HCT116 (cell line): ENCODE measurements around the gene ERICH6B. TPM values are rescaled to one million over a fixed set of nuclear protein-coding genes. Genes with fewer than 3 reads are reported as not detected.

Experiments used
- ATAC-seq: fragments of 200-7000 bp; cut with Tn5 transposase; 2 replicates; pipeline ENCODE4 v1.9.1; 2020; ENCODE audit warnings: mild to moderate bottlenecking, moderate library complexity
- BruUV-seq: library from RNA; stranded (reverse); fragments of 400-500 nt; replicated peaks from 2 replicates; lab custom pipeline; 2021; lab: Mats Ljungman, UMichigan
- CTCF ChIA-PET: fragments of 300-600 bp; sonication (Branson Sonifier 250); formaldehyde crosslinking; loops from one replicate; lab custom pipeline; 2021; ENCODE audit warnings: antibody characterized with exemption; lab: Charles Lee
- POLR2A ChIA-PET: fragments of 300-600, 350-600 bp; sonication (Branson Sonifier 250); formaldehyde crosslinking; loops from one replicate; lab custom pipeline; 2021; ENCODE audit warnings: antibody characterized with exemption; lab: Charles Lee
- RAD21 ChIA-PET, 2 experiments: fragments of 300-600 bp; sonication (Branson Sonifier 250); formaldehyde crosslinking; loops; one replicate each; lab custom pipeline; 2023; ENCODE audit warnings: low total read pairs in 2 of 2; ENCODE audit not compliant: uncharacterized antibody in 2 of 2, unreplicated experiment in 2 of 2, low non-redundant PET in 1 of 2; lab: Charles Lee
- DNase-seq: peaks from one replicate; pipeline ENCODE4 v3.0.0-alpha.2; 2010; ENCODE audit warnings: low read depth, low spot score
- H2AFZ ChIP-seq: fragments of 200-600 bp; shearing (Covaris generic), sonication (generic); 2 replicates; pipeline ENCODE4 v1.6.1; 2017; ENCODE audit warnings: low read depth, mixed run types, mixed read lengths, antibody characterized with exemption, low read length; ENCODE audit not compliant: poor library complexity, severe bottlenecking
- H3K27ac ChIP-seq: 2 replicates; pipeline ENCODE4 v1.5.1; 2012; ENCODE audit warnings: low read depth, low read length
- H3K27me3 ChIP-seq: fragments of 200-600 bp; sonication (generic); 2 replicates; pipeline ENCODE4 v1.6.1; 2016; ENCODE audit warnings: mixed run types, low read length, mixed read lengths; ENCODE audit not compliant: insufficient read depth
- H3K36me3 ChIP-seq, 2 experiments: fragments of 200-500 bp in 1 of 2; fragments of 200-600 bp in 1 of 2; sonication (Bioruptor generic) in 1 of 2; sonication (generic) in 1 of 2; 2 replicates each; pipeline versions ENCODE4 v1.5.1 to v1.6.1; 2014 to 2016; ENCODE audit warnings: low read length in 2 of 2, inconsistent platforms in 1 of 2, mixed read lengths in 1 of 2, mixed run types in 1 of 2; ENCODE audit not compliant: insufficient read depth in 2 of 2, control insufficient read depth in 1 of 2
- H3K4me1 ChIP-seq, 2 experiments: fragments of 200-600 bp in 1 of 2; sonication (generic) in 1 of 2; 2 replicates each; pipeline versions ENCODE4 v1.5.1 to v1.6.1; 2012 to 2017; ENCODE audit warnings: low read length in 2 of 2, inconsistent platforms in 1 of 2, mild to moderate bottlenecking in 1 of 2, mixed read lengths in 1 of 2, mixed run types in 1 of 2, moderate library complexity in 1 of 2; ENCODE audit not compliant: insufficient read depth in 2 of 2, control insufficient read depth in 1 of 2
- H3K4me2 ChIP-seq: fragments of 200-600 bp; sonication (generic); 2 replicates; pipeline ENCODE4 v1.6.1; 2017; ENCODE audit warnings: mixed run types, low read length, mixed read lengths
- H3K4me3 ChIP-seq, 2 experiments: fragments of 200-600 bp in 1 of 2; sonication (generic) in 1 of 2; replicated peaks in 1 of 2; 2 replicates each; pipeline ENCODE4 v1.5.1; 2011 to 2016; ENCODE audit warnings: low read length in 2 of 2, control low read depth in 1 of 2, low read depth in 1 of 2, mild to moderate bottlenecking in 1 of 2, mixed read lengths in 1 of 2, mixed run types in 1 of 2
- H3K79me2 ChIP-seq: fragments of 200-600 bp; sonication (generic); 2 replicates; pipeline ENCODE4 v1.6.1; 2017; ENCODE audit warnings: mild to moderate bottlenecking, mixed run types, low read length, moderate library complexity, mixed read lengths; ENCODE audit not compliant: insufficient read depth
- H3K9ac ChIP-seq: fragments of 200-600 bp; sonication (generic); 2 replicates; pipeline ENCODE4 v1.6.1; 2016; ENCODE audit warnings: low read length, mixed read lengths
- H3K9me2 ChIP-seq: fragments of 200-600 bp; sonication (generic), shearing (Covaris generic); 2 replicates; pipeline ENCODE4 v1.6.1; 2017; ENCODE audit warnings: mixed run types, mild to moderate bottlenecking, moderate library complexity; ENCODE audit not compliant: insufficient read depth
- H3K9me3 ChIP-seq, 2 experiments: fragments of 200-500 bp in 1 of 2; fragments of 200-600 bp in 1 of 2; sonication (Bioruptor generic) in 1 of 2; sonication (generic) in 1 of 2; 2 replicates each; pipeline ENCODE4 v1.6.1; 2014 to 2017; ENCODE audit warnings: low read length in 2 of 2, mixed read lengths in 2 of 2, inconsistent platforms in 1 of 2, low read depth in 1 of 2, mild to moderate bottlenecking in 1 of 2, mixed run types in 1 of 2, moderate library complexity in 1 of 2; ENCODE audit not compliant: control insufficient read depth in 1 of 2, insufficient read depth in 1 of 2
- H4K20me1 ChIP-seq: fragments of 200-600 bp; sonication (generic), shearing (Covaris generic); 2 replicates; pipeline ENCODE4 v1.6.1; 2017; ENCODE audit warnings: mixed run types, mild to moderate bottlenecking, moderate library complexity; ENCODE audit not compliant: insufficient read depth
- CTCF ChIP-seq, 3 experiments: fragments of 200-600 bp in 1 of 3; sonication (generic) in 1 of 3; IDR thresholded peaks in 2 of 3; conservative IDR thresholded peaks in 1 of 3; 2 replicates each; pipeline ENCODE4 v1.5.1; 2012 to 2017; ENCODE audit warnings: low read depth in 2 of 3, low read length in 2 of 3, antibody characterized with exemption in 1 of 3, borderline replicate concordance in 1 of 3, control low read depth in 1 of 3, mild to moderate bottlenecking in 1 of 3, mixed read lengths in 1 of 3, mixed run types in 1 of 3, moderate library complexity in 1 of 3; ENCODE audit not compliant: insufficient read depth in 1 of 3
- EGR1 ChIP-seq: IDR thresholded peaks from 2 replicates; pipeline ENCODE4 v1.6.1; 2012; ENCODE audit warnings: low read depth
- JUND ChIP-seq: IDR thresholded peaks from 2 replicates; pipeline ENCODE4 v1.6.1; 2012
- POLR2AphosphoS5 ChIP-seq: IDR thresholded peaks from 2 replicates; pipeline ENCODE4 v1.6.1; 2011; ENCODE audit warnings: mild to moderate bottlenecking, low read depth, low read length, moderate library complexity
- ZBTB33 ChIP-seq: IDR thresholded peaks from 2 replicates; pipeline ENCODE4 v1.6.1; 2011; ENCODE audit warnings: mild to moderate bottlenecking, low read length, moderate library complexity; ENCODE audit not compliant: insufficient replicate concordance; ENCODE audit errors: extremely low read depth
- intact Hi-C: fragments of 100-400 bp; cut with micrococcal nuclease; formaldehyde crosslinking; loops from 2 replicates; pipeline ENCODE4 v1.10.0; 2022
- total RNA-seq: library from RNA; stranded (reverse); gene quantifications from one replicate; pipeline ENCODE4 v1.2.1, GENCODE V29; 2021; ENCODE audit not compliant: unreplicated experiment

Gene ERICH6B
- total RNA-seq, 1 experiment from 2014 or later = not detected

- TF ChIP-seq CTCF (IDR thresholded peaks at IDR 0.05 in 2 of 3, conservative IDR thresholded peaks at IDR 0.05 in 1 of 3; ENCODE audit: borderline replicate concordance in 1 of 3, insufficient read depth in 1 of 3, low read depth in 2 of 3, low read length in 2 of 3) (no peak), ZBTB33 (no peak)
These were observed 74.7 kb downstream of the ERICH6B start (continued) for GRCh38 chr13:45540864-45541263.

GRCh38 chr13:45540195-45540594, 75.3 kb downstream of the ERICH6B start:
- CTCF ChIA-PET = no interaction called here
- H2AFZ ChIP-seq = no peak overlapping the region

More at GRCh38 chr13:45540195-45540594, 75.3 kb downstream of the ERICH6B start:
- H3K27ac ChIP-seq = no peak overlapping the region
- RAD21 ChIA-PET = no interaction called here
- no peak for DNase-seq
- H4K20me1 ChIP-seq = no peaks in the 10 kb centered on the region
- no TSS peak for BruUV-seq
- H3K9me2 ChIP-seq = no peaks in the 10 kb centered on the region
- H3K9ac ChIP-seq = no peak overlapping the region
- no peaks in the 10 kb centered on the region for H3K9me3 ChIP-seq
- intact Hi-C loops = no loop called here
- TF ChIP-seq JUND = no peak
- TF ChIP-seq POLR2AphosphoS5 = no peak
- TF ChIP-seq EGR1 = no peak
- peaks cover 3 to 5% of the 10 kb centered on the region in 2 experiments; a peak in 2 of 4 replicates for H3K36me3 ChIP-seq
- H3K27me3 ChIP-seq = no peaks in the 10 kb centered on the region
- H3K4me1 ChIP-seq = no peaks in the 10 kb centered on the region
- no peaks in the 10 kb centered on the region for H3K79me2 ChIP-seq
- no peak overlapping the region for H3K4me2 ChIP-seq
- no peak for ATAC-seq
- POLR2A ChIA-PET = no interaction called here
- H3K4me3 ChIP-seq = no peak overlapping the region
